GOT3 (cell line): Measurements from ENCODE around the gene FBRS.
"Not testable (repeated sequence)": the region's sequence is repeated elsewhere in the genome, so short reads cannot be mapped to it uniquely, and the experiment has no call there.

ENCODE experiments used
- DNase-seq: peaks from one replicate; lab custom pipeline; 2025; ENCODE audit warnings: mixed read lengths; lab: John Stamatoyannopoulos, UW

Gene FBRS

GRCh38 chr16:30698816-30699614, 40.8 kb downstream of the FBRS start, which contains the start of gene SRCAP:
Gene SRCAP, plus strand, starts transcription at chr16:30699171. Its CDS starts 1,654 bp downstream, at chr16:30700825.
- peak; percentile 52 for DNase-seq

DNA sequence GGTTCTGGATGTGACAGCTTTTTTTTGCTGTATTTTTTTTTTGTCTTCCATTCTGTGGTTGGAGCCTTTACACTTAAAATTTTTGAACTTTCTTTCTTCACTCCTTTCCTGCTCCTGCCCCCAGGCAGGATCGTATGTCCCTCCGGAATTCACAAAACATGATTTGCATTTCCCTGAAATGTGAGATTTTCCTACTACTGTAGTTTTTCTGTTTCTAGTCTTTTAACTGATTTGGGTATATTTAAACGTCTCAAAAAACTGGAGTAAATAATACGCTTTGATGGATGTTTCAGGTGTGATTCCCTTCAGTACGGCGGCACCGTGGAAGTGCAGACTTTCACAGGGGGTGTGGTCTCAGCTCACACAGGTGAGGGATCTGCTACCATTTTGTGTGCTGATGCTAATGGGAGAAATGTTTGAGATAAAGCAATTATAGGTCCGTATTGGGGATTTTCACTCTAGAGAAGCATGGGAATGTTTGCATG, 41.4 kb downstream of the FBRS start:
- DNase-seq: no peak

DNA sequence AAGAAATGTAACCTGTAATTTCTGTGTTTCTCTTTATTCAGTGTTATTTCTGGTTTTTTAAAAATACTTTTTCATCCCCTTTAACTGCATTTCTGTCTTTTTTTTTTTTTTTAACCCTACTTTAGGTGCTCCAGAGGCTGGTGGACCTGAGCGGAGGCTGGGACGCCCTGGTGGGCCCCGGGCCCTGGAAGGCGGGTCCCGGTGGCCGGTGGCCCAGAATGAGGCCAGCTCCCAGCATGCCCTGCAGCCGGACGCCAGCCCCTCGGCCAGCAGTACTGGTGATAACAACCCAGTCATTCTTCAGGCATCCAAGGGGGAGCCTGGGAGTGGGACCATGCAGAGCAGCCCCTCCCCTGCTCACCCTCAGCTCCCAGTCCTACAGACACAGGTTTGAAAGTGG, 42.3 kb downstream of the FBRS start:
- no peak for DNase-seq

GRCh38 chr16:30700971-30701370, 42.7 kb downstream of the FBRS start:
- DNase-seq: no peak

DNA sequence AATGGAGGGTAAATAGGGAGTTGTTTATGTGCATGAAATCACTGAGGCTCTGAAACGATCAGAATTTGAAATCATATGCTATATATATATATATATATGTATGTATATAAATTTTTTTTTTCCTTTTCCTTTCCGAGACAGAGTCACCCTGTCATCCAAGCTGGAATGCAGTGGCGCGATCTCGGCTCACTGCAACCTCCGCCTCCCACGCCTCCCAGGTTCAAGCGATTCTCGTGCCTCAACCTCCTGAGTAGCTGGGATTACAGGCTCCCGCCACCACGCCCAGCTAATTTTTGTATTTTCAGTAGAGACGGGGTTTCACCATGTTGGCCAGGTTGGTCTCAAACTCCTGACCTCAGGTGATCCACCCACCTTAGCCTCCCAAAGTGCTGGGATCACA, 44.8 kb downstream of the FBRS start:
- DNase-seq: not testable (repeated sequence)

- DNase-seq: no peak
Observed at GRCh38 chr16:30703971-30704370, 45.7 kb downstream of the FBRS start.

GRCh38 chr16:30706046-30706445, 47.8 kb downstream of the FBRS start:
- DNase-seq: no peak

- DNase-seq: no peak
Observed at GRCh38 chr16:30710971-30711370, 52.7 kb downstream of the FBRS start.

GRCh38 chr16:30711712-30712111, 53.5 kb downstream of the FBRS start:
- DNase-seq: no peak

DNA sequence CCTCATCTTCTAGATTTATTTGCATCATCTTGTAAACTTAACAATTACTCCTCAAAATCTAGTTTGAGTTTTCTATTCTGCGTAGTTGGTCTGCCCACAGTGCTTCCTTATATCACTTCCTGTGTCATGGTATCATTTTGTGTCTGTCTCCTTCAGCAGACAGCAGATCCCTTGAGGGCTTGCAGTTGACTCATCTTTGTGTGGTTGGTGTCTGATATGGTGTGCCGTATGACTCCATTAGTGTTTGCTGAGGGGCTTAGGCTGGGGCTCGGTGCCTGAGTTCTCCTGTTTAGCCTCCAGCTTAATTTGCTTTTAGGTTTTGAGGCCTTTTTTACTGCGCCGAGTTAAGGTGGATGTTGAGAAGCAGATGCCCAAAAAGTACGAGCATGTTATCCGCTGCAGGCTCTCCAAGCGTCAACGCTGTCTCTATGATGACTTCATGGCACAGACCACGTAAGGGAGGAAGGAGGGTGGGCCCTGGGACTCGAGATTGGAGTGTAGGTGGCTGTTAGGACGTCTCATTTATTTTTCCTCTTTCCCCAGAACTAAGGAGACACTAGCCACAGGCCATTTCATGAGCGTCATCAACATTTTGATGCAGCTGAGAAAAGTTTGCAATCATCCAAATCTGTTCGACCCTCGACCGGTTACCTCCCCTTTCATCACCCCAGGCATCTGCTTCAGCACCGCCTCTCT, 57.7 kb downstream of the FBRS start:
- DNase-seq: no peak

GRCh38 chr16:30720086-30720485, 61.9 kb downstream of the FBRS start:
- no peak for DNase-seq
